PC-3 (cell line): ENCODE results near the gene C11orf71.

ENCODE experiments used
- EZH2 ChIP-seq: fragments of 300-600 bp; sonication (generic); IDR thresholded peaks from one replicate; pipeline ENCODE4 v1.6.1; 2017; ENCODE audit warnings: antibody characterized with exemption, mild to moderate bottlenecking, low read length; ENCODE audit not compliant: unreplicated experiment
- EZH2phosphoT487 ChIP-seq: fragments of 300-600 bp; sonication (generic); IDR thresholded peaks from 2 replicates; pipeline ENCODE4 v1.6.1; 2018; ENCODE audit warnings: mild to moderate bottlenecking, antibody characterized with exemption, low read length, borderline replicate concordance
- TF ChIP-seq, protein P1 (sequence below): fragments of 300-600 bp; sonication (generic); conservative IDR thresholded peaks from 2 replicates; pipeline ENCODE4 v1.5.1; 2017; ENCODE audit warnings: antibody characterized with exemption, low read depth, mild to moderate bottlenecking, low read length

DNA sequence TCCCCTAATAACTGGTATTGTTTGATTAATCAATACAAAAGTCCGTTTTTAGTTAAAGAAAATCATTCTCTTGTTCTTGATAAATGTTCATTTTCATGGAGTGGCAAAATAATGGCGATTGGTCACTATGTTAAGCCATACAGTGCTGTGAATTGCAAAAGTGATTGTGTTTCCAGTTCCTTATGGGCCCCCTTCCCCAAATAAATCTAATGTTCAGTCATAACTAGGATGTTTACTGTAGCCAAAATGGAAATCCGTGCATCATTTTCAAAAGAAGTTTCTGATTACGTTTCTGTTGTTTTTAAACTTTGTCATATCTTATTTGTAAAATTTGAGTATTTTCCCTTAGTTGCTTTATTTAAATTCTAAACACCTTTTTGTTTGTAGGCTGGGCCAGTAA lies 1.0 kb upstream of the C11orf71 start:
- TF ChIP-seq EZH2: no peak
- TF ChIP-seq, protein P1, sequence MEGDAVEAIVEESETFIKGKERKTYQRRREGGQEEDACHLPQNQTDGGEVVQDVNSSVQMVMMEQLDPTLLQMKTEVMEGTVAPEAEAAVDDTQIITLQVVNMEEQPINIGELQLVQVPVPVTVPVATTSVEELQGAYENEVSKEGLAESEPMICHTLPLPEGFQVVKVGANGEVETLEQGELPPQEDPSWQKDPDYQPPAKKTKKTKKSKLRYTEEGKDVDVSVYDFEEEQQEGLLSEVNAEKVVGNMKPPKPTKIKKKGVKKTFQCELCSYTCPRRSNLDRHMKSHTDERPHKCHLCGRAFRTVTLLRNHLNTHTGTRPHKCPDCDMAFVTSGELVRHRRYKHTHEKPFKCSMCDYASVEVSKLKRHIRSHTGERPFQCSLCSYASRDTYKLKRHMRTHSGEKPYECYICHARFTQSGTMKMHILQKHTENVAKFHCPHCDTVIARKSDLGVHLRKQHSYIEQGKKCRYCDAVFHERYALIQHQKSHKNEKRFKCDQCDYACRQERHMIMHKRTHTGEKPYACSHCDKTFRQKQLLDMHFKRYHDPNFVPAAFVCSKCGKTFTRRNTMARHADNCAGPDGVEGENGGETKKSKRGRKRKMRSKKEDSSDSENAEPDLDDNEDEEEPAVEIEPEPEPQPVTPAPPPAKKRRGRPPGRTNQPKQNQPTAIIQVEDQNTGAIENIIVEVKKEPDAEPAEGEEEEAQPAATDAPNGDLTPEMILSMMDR: no peak
- TF ChIP-seq EZH2phosphoT487: no peak
